HepG2 (cell line): Measurements from ENCODE around the gene DCAKD. TPM values are rescaled to one million over a fixed set of nuclear protein-coding genes. Genes with fewer than 3 reads are reported as not detected.

Experiments
- ATAC-seq: fragments of 200-7000 bp; cut with Tn5 transposase; 3 replicates; pipeline ENCODE4 v1.9.1; 2020; ENCODE audit warnings: mild to moderate bottlenecking, moderate library complexity
- BruUV-seq: library from RNA; stranded (reverse); fragments of 400-500 nt; replicated peaks from 2 replicates; lab custom pipeline; 2021; lab: Mats Ljungman, UMichigan
- CTCF ChIA-PET: fragments of 300-600 bp; formaldehyde crosslinking; extraction: SDS; loops from one replicate; lab custom pipeline; 2021; ENCODE audit warnings: low total read pairs, inconsistent platforms, low intra/inter-chr PET ratio; lab: Yijun Ruan, JAX
- POLR2A ChIA-PET: fragments of 350-600 bp; sonication (Branson Sonifier 250); formaldehyde crosslinking; loops from one replicate; lab custom pipeline; 2020; ENCODE audit warnings: antibody characterized with exemption, inconsistent platforms; lab: Yijun Ruan, JAX
- DNase-seq: peaks from one replicate; pipeline ENCODE4 v3.0.0-alpha.2; 2015; ENCODE audit warnings: low spot score
- FAIRE-seq: peaks from 3 replicates; lab custom pipeline; 2011; peaks lifted over from hg19 to GRCh38; lab: Jason Lieb, UNC
- H2AFZ ChIP-seq: one replicate; pipeline ENCODE4 v1.6.1; 2011; ENCODE audit warnings: low read length, inconsistent platforms
- H3K27ac ChIP-seq: fragments of 300-600 bp; 3 replicates; pipeline ENCODE4 v1.8.0; 2011; ENCODE audit warnings: mixed run types, mild to moderate bottlenecking, mixed read lengths, low read length, inconsistent platforms; ENCODE audit not compliant: insufficient read depth; ENCODE audit errors: extremely low read length
- H3K27me3 ChIP-seq, 2 experiments: fragments of 200-600 bp in 1 of 2; 2 replicates in 1 of 2; 3 replicates in 1 of 2; pipeline versions ENCODE4 v1.6.0 to v1.8.0; 2011; ENCODE audit warnings: low read length in 2 of 2, mild to moderate bottlenecking in 2 of 2, moderate library complexity in 2 of 2, inconsistent platforms in 1 of 2; ENCODE audit not compliant: insufficient read depth in 2 of 2, control insufficient read depth in 1 of 2
- H3K36me3 ChIP-seq, 2 experiments: fragments of 200-600 bp in 1 of 2; replicated peaks in 1 of 2; 2 replicates in 1 of 2; 3 replicates in 1 of 2; pipeline versions ENCODE4 v1.5.1 to v1.8.0; 2011; ENCODE audit warnings: low read length in 2 of 2, inconsistent platforms in 1 of 2; ENCODE audit not compliant: insufficient read depth in 2 of 2, control insufficient read depth in 1 of 2
- H3K4me1 ChIP-seq: 2 replicates; pipeline ENCODE4 v1.5.1; 2012; ENCODE audit warnings: low read length, inconsistent platforms; ENCODE audit not compliant: insufficient read depth
- H3K4me2 ChIP-seq: 2 replicates; pipeline ENCODE4 v1.6.0; 2011; ENCODE audit warnings: low read depth, low read length, inconsistent platforms
- H3K4me3 ChIP-seq, 3 experiments: fragments of 200-600 bp in 1 of 3; sonication (generic), shearing (Covaris generic) in 1 of 3; replicated peaks in 1 of 3; 2 replicates each; pipeline ENCODE4 v1.5.1; 2011 to 2016; ENCODE audit warnings: low read length in 3 of 3, inconsistent platforms in 2 of 3, low read depth in 2 of 3, mild to moderate bottlenecking in 2 of 3, control low read depth in 1 of 3, mixed read lengths in 1 of 3; ENCODE audit not compliant: insufficient read depth in 1 of 3
- H3K79me2 ChIP-seq: one replicate; pipeline ENCODE4 v1.6.1; 2011; ENCODE audit warnings: low read length, inconsistent platforms; ENCODE audit not compliant: insufficient read depth
- H3K9ac ChIP-seq: 2 replicates; pipeline ENCODE4 v1.6.0; 2011; ENCODE audit warnings: mild to moderate bottlenecking, low read depth, low read length, inconsistent platforms; ENCODE audit not compliant: insufficient read depth
- H3K9me3 ChIP-seq: 2 replicates; pipeline ENCODE4 v1.5.1; 2012; ENCODE audit warnings: mild to moderate bottlenecking, low read length
- H4K20me1 ChIP-seq: 2 replicates; pipeline ENCODE4 v1.6.0; 2011; ENCODE audit warnings: inconsistent platforms, mild to moderate bottlenecking, low read length, moderate library complexity; ENCODE audit not compliant: insufficient read depth
- MED13 ChIP-seq: sonication (generic); formaldehyde crosslinking; IDR thresholded peaks from 2 replicates; pipeline ENCODE4 v1.5.0; 2020; ENCODE audit warnings: missing genetic modification reagents
- MEIS2 ChIP-seq: sonication (generic); formaldehyde crosslinking; IDR thresholded peaks from 2 replicates; pipeline ENCODE4 v1.9.0; 2021; ENCODE audit warnings: mild to moderate bottlenecking, missing genetic modification reagents
- NFE2L1 ChIP-seq: sonication (generic); formaldehyde crosslinking; IDR thresholded peaks from 2 replicates; pipeline ENCODE4 v1.4.0; 2020; ENCODE audit warnings: missing genetic modification reagents, mild to moderate bottlenecking, borderline replicate concordance
- NR2C2 ChIP-seq: sonication (generic); formaldehyde crosslinking; IDR thresholded peaks from 2 replicates; pipeline ENCODE4 v1.4.0; 2020; ENCODE audit warnings: missing genetic modification reagents, mild to moderate bottlenecking, moderate library complexity, borderline replicate concordance
- SAP130 ChIP-seq: IDR thresholded peaks from 2 replicates; pipeline ENCODE4 v1.6.1; 2016; ENCODE audit warnings: low read depth
- SMAD1 ChIP-seq: sonication (generic); formaldehyde crosslinking; IDR thresholded peaks from 2 replicates; pipeline ENCODE4 v1.4.0; 2020; ENCODE audit warnings: missing genetic modification reagents, low read depth, mild to moderate bottlenecking, borderline replicate concordance
- SNAI1 ChIP-seq: sonication (generic); formaldehyde crosslinking; IDR thresholded peaks from 2 replicates; pipeline ENCODE4 v1.5.0; 2020; ENCODE audit warnings: mild to moderate bottlenecking, missing genetic modification reagents, borderline replicate concordance
- ZKSCAN1 ChIP-seq: fragments of 150-350 bp; IDR thresholded peaks from 2 replicates; pipeline ENCODE4 v1.6.1; 2014; ENCODE audit warnings: low read length
- ZNF230 ChIP-seq: sonication (generic); formaldehyde crosslinking; IDR thresholded peaks from 2 replicates; pipeline ENCODE4 v1.4.0; 2020; ENCODE audit warnings: mild to moderate bottlenecking, missing genetic modification reagents
- ZNF30 ChIP-seq: sonication (generic); formaldehyde crosslinking; IDR thresholded peaks from 2 replicates; pipeline ENCODE4 v1.5.0; 2020; ENCODE audit warnings: mild to moderate bottlenecking, missing genetic modification reagents
- ZNF383 ChIP-seq: sonication (generic); formaldehyde crosslinking; IDR thresholded peaks from 2 replicates; pipeline ENCODE4 v1.4.0; 2020; ENCODE audit warnings: missing genetic modification reagents, mild to moderate bottlenecking, borderline replicate concordance
- ZNF484 ChIP-seq: sonication (generic); formaldehyde crosslinking; IDR thresholded peaks from 2 replicates; pipeline ENCODE4 v1.5.1; 2020; ENCODE audit warnings: mild to moderate bottlenecking, low read depth, missing genetic modification reagents, borderline replicate concordance
- ZNF841 ChIP-seq: sonication (generic); formaldehyde crosslinking; IDR thresholded peaks from 2 replicates; pipeline ENCODE4 v1.8.1; 2023; ENCODE audit warnings: missing genetic modification reagents, borderline replicate concordance
- WGBS: methylation state at CpG from one replicate; pipeline ENCODE4 v1.1.6; 2017; ENCODE audit warnings: low lambda C conversion rate; 5-methylcytosine and 5-hydroxymethylcytosine counted together
- in situ Hi-C: cut with HindIII; loops from 2 replicates; pipeline ENCODE4 v1.10.0; 2017; ENCODE audit warnings: low pct_unique_long_range_greater_than_20kb; ENCODE audit not compliant: extremely low pct_ligation_motif_present
- intact Hi-C: fragments of 100-400 bp; cut with micrococcal nuclease; formaldehyde crosslinking; loops from one replicate; pipeline ENCODE4 v1.10.0; 2022; ENCODE audit not compliant: unreplicated experiment
- polyA plus RNA-seq, 8 experiments: library from polyadenylated mRNA; depleted of rRNA in 3 of 8; stranded (reverse) in 7 of 8; unstranded in 1 of 8; fragments of >200 nt; fragmentation: Illumina TruSeq in 4 of 8; extraction: Trizol in 4 of 8; gene quantifications; 2 replicates each; pipeline versions ENCODE4 v1.2.1 to v1.2.3, GENCODE V29; 2011 to 2016; ENCODE audit warnings: low read depth in 4 of 8, missing spikeins in 1 of 8, mixed read lengths in 1 of 8; ENCODE audit not compliant: insufficient read depth in 1 of 8
- total RNA-seq, 5 experiments: library from RNA; depleted of rRNA; stranded (reverse); fragments of >200 nt; fragmentation: Illumina TruSeq; extraction: Trizol; gene quantifications; 2 replicates each; pipeline ENCODE4 v1.2.3, GENCODE V29; 2016; ENCODE audit warnings: low read depth in 1 of 5
- TF ChIP-seq, protein P1 (sequence below): sonication (generic); formaldehyde crosslinking; conservative IDR thresholded peaks from 2 replicates; pipeline ENCODE4 v1.4.0; 2020; ENCODE audit warnings: missing genetic modification reagents
- TF ChIP-seq, protein P2 (sequence below): sonication (generic); formaldehyde crosslinking; IDR thresholded peaks from 2 replicates; pipeline ENCODE4 v1.9.0; 2021; ENCODE audit warnings: mild to moderate bottlenecking, missing genetic modification reagents

Gene DCAKD
- total and polyA plus RNA-seq, 2 of the 13 experiments (the other 11 are each of a cell fraction or from before 2014, with no cell fraction given): 25.9 to 29.2 TPM

DNA sequence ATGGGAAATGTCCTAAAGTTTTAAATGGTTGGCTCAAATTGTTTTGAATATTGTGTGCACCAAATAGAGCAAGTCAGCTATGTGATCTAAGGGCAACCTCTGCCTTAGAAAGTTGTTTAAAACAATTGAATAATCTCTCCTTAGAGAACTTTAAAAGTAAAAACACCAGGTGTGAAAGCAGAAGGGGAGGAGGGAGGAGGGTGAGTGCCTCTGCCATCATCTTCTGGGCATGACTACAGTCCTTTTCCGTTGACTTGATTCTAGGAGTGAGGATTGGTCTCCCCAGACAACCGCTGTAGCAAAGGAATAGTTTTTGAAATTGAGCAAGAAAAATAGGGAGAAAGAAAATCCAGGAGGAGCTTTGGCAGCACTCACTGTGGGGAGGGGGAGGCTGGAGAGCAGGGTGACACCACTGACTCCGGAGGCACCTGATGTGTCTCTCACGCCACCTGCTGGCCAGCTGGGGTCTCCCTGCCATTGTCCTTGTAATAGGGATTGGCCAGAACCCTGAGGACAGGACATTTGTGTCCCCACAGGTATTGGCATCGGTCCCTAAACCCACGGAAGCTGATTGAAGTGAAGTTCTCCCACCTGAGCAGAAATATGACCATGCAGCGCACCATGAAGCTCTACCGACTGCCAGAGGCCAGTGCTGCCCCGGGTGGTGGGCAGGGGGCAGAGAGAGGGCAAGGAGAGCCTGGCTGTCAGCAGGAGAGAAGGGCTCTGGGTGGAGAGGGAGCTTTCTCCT, 47.6 kb upstream of the DCAKD start:
- peaks cover 56 to 72% of the 10 kb centered on the region in 2 experiments for H3K36me3 ChIP-seq
- in situ Hi-C loops (loop anchor here (5.0 kb wide), 1 partner anchor 33 kb away; the partner anchor contains the start of gene PLCD3), intact Hi-C loops (loop anchor here (1.0 to 10.0 kb wide), 5 partner anchors 34 to 194 kb away; partner anchors contain the start of gene PLCD3)
- DNase-seq (peak; percentile 85), FAIRE-seq (peak; percentile 96), ATAC-seq (peak; percentile 81)
- no peak overlapping the region for H3K9ac ChIP-seq
- no peaks in the 10 kb centered on the region for H3K9me3 ChIP-seq
- no peaks in the 10 kb centered on the region for H3K27me3 ChIP-seq
- H3K4me3 ChIP-seq: no peak overlapping the region
- no TSS peak for BruUV-seq
- no peak overlapping the region for H2AFZ ChIP-seq
- no peaks in the 10 kb centered on the region for H3K79me2 ChIP-seq
- H3K4me1 ChIP-seq: peaks cover 22% of the 10 kb centered on the region
- H3K27ac ChIP-seq: no peak overlapping the region
- H3K4me2 ChIP-seq: no peak overlapping the region
- 52% methylated on average over 9 of the region's 9 CpGs for WGBS
- 0 out of 2 replicates have a peak, but pooled peaks cover 3% of the 10 kb centered on the region for H4K20me1 ChIP-seq
- ChIA-PET CTCF (interaction anchor here (1.1 to 1.6 kb wide), 3 partner anchors 34 to 82 kb away, joined by 4 to 7 read pairs (median 5); partner anchors contain the start of gene ACBD4), POLR2A (interaction anchor here (0.9 to 1.4 kb wide), 7 partner anchors 10 to 78 kb away, joined by 3 to 6 read pairs (median 3); partner anchors contain the start of gene NMT1)
- TF ChIP-seq SNAI1 (no peak), NFE2L1 (CRISPR knock-in tag) (no peak), ZNF230 (CRISPR knock-in tag) (no peak), NR2C2 (CRISPR knock-in tag) (no peak), MED13 (CRISPR knock-in tag) (no peak), ZNF383 (CRISPR knock-in tag) (no peak), SMAD1 (CRISPR knock-in tag) (no peak), ZNF484 (no peak), ZKSCAN1 (no peak), SAP130 (CRISPR knock-in tag) (peak; percentile 64; the same call in 1 of the 2 replicates), ZNF841 (CRISPR knock-in tag) (no peak), MEIS2 (CRISPR knock-in tag) (0 out of 2 replicates have a peak, but pooled peaks have one; percentile 42), ZNF30 (CRISPR knock-in tag) (no peak)
- TF ChIP-seq, protein P1, sequence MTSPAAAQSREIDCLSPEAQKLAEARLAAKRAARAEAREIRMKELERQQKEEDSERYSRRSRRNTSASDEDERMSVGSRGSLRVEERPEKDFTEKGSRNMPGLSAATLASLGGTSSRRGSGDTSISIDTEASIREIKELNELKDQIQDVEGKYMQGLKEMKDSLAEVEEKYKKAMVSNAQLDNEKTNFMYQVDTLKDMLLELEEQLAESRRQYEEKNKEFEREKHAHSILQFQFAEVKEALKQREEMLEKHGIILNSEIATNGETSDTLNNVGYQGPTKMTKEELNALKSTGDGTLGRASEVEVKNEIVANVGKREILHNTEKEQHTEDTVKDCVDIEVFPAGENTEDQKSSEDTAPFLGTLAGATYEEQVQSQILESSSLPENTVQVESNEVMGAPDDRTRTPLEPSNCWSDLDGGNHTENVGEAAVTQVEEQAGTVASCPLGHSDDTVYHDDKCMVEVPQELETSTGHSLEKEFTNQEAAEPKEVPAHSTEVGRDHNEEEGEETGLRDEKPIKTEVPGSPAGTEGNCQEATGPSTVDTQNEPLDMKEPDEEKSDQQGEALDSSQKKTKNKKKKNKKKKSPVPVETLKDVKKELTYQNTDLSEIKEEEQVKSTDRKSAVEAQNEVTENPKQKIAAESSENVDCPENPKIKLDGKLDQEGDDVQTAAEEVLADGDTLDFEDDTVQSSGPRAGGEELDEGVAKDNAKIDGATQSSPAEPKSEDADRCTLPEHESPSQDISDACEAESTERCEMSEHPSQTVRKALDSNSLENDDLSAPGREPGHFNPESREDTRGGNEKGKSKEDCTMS (CRISPR knock-in tag): no peak
- TF ChIP-seq, protein P2, sequence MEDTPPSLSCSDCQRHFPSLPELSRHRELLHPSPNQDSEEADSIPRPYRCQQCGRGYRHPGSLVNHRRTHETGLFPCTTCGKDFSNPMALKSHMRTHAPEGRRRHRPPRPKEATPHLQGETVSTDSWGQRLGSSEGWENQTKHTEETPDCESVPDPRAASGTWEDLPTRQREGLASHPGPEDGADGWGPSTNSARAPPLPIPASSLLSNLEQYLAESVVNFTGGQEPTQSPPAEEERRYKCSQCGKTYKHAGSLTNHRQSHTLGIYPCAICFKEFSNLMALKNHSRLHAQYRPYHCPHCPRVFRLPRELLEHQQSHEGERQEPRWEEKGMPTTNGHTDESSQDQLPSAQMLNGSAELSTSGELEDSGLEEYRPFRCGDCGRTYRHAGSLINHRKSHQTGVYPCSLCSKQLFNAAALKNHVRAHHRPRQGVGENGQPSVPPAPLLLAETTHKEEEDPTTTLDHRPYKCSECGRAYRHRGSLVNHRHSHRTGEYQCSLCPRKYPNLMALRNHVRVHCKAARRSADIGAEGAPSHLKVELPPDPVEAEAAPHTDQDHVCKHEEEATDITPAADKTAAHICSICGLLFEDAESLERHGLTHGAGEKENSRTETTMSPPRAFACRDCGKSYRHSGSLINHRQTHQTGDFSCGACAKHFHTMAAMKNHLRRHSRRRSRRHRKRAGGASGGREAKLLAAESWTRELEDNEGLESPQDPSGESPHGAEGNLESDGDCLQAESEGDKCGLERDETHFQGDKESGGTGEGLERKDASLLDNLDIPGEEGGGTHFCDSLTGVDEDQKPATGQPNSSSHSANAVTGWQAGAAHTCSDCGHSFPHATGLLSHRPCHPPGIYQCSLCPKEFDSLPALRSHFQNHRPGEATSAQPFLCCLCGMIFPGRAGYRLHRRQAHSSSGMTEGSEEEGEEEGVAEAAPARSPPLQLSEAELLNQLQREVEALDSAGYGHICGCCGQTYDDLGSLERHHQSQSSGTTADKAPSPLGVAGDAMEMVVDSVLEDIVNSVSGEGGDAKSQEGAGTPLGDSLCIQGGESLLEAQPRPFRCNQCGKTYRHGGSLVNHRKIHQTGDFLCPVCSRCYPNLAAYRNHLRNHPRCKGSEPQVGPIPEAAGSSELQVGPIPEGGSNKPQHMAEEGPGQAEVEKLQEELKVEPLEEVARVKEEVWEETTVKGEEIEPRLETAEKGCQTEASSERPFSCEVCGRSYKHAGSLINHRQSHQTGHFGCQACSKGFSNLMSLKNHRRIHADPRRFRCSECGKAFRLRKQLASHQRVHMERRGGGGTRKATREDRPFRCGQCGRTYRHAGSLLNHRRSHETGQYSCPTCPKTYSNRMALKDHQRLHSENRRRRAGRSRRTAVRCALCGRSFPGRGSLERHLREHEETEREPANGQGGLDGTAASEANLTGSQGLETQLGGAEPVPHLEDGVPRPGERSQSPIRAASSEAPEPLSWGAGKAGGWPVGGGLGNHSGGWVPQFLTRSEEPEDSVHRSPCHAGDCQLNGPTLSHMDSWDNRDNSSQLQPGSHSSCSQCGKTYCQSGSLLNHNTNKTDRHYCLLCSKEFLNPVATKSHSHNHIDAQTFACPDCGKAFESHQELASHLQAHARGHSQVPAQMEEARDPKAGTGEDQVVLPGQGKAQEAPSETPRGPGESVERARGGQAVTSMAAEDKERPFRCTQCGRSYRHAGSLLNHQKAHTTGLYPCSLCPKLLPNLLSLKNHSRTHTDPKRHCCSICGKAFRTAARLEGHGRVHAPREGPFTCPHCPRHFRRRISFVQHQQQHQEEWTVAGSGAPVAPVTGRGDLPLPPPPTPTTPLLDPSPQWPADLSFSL (CRISPR knock-in tag): no peak
